HCT116 (cell line): ENCODE data around the gene MBD3L2. TPM values are rescaled to one million over a fixed set of nuclear protein-coding genes. Genes with fewer than 3 reads are reported as not detected.
"Not testable (repeated sequence)": the region's sequence is repeated elsewhere in the genome, so short reads cannot be mapped to it uniquely, and the experiment has no call there.

Source experiments
- ATAC-seq: fragments of 200-7000 bp; cut with Tn5 transposase; 2 replicates; pipeline ENCODE4 v1.9.1; 2020; ENCODE audit warnings: mild to moderate bottlenecking, moderate library complexity
- BruUV-seq: library from RNA; stranded (reverse); fragments of 400-500 nt; replicated peaks from 2 replicates; lab custom pipeline; 2021; lab: Mats Ljungman, UMichigan
- CTCF ChIA-PET: fragments of 300-600 bp; sonication (Branson Sonifier 250); formaldehyde crosslinking; loops from one replicate; lab custom pipeline; 2021; ENCODE audit warnings: antibody characterized with exemption; lab: Charles Lee
- POLR2A ChIA-PET: fragments of 300-600, 350-600 bp; sonication (Branson Sonifier 250); formaldehyde crosslinking; loops from one replicate; lab custom pipeline; 2021; ENCODE audit warnings: antibody characterized with exemption; lab: Charles Lee
- RAD21 ChIA-PET, 2 experiments: fragments of 300-600 bp; sonication (Branson Sonifier 250); formaldehyde crosslinking; loops; one replicate each; lab custom pipeline; 2023; ENCODE audit warnings: low total read pairs in 2 of 2; ENCODE audit not compliant: uncharacterized antibody in 2 of 2, unreplicated experiment in 2 of 2, low non-redundant PET in 1 of 2; lab: Charles Lee
- DNase-seq: peaks from one replicate; pipeline ENCODE4 v3.0.0-alpha.2; 2010; ENCODE audit warnings: low read depth, low spot score
- H2AFZ ChIP-seq: fragments of 200-600 bp; shearing (Covaris generic), sonication (generic); 2 replicates; pipeline ENCODE4 v1.6.1; 2017; ENCODE audit warnings: low read depth, mixed run types, mixed read lengths, antibody characterized with exemption, low read length; ENCODE audit not compliant: poor library complexity, severe bottlenecking
- H3K27ac ChIP-seq: 2 replicates; pipeline ENCODE4 v1.5.1; 2012; ENCODE audit warnings: low read depth, low read length
- H3K27me3 ChIP-seq: fragments of 200-600 bp; sonication (generic); 2 replicates; pipeline ENCODE4 v1.6.1; 2016; ENCODE audit warnings: mixed run types, low read length, mixed read lengths; ENCODE audit not compliant: insufficient read depth
- H3K36me3 ChIP-seq, 2 experiments: fragments of 200-500 bp in 1 of 2; fragments of 200-600 bp in 1 of 2; sonication (Bioruptor generic) in 1 of 2; sonication (generic) in 1 of 2; 2 replicates each; pipeline versions ENCODE4 v1.5.1 to v1.6.1; 2014 to 2016; ENCODE audit warnings: low read length in 2 of 2, inconsistent platforms in 1 of 2, mixed read lengths in 1 of 2, mixed run types in 1 of 2; ENCODE audit not compliant: insufficient read depth in 2 of 2, control insufficient read depth in 1 of 2
- H3K4me1 ChIP-seq, 2 experiments: fragments of 200-600 bp in 1 of 2; sonication (generic) in 1 of 2; 2 replicates each; pipeline versions ENCODE4 v1.5.1 to v1.6.1; 2012 to 2017; ENCODE audit warnings: low read length in 2 of 2, inconsistent platforms in 1 of 2, mild to moderate bottlenecking in 1 of 2, mixed read lengths in 1 of 2, mixed run types in 1 of 2, moderate library complexity in 1 of 2; ENCODE audit not compliant: insufficient read depth in 2 of 2, control insufficient read depth in 1 of 2
- H3K4me2 ChIP-seq: fragments of 200-600 bp; sonication (generic); 2 replicates; pipeline ENCODE4 v1.6.1; 2017; ENCODE audit warnings: mixed run types, low read length, mixed read lengths
- H3K4me3 ChIP-seq, 2 experiments: fragments of 200-600 bp in 1 of 2; sonication (generic) in 1 of 2; replicated peaks in 1 of 2; 2 replicates each; pipeline ENCODE4 v1.5.1; 2011 to 2016; ENCODE audit warnings: low read length in 2 of 2, control low read depth in 1 of 2, low read depth in 1 of 2, mild to moderate bottlenecking in 1 of 2, mixed read lengths in 1 of 2, mixed run types in 1 of 2
- H3K79me2 ChIP-seq: fragments of 200-600 bp; sonication (generic); 2 replicates; pipeline ENCODE4 v1.6.1; 2017; ENCODE audit warnings: mild to moderate bottlenecking, mixed run types, low read length, moderate library complexity, mixed read lengths; ENCODE audit not compliant: insufficient read depth
- H3K9ac ChIP-seq: fragments of 200-600 bp; sonication (generic); 2 replicates; pipeline ENCODE4 v1.6.1; 2016; ENCODE audit warnings: low read length, mixed read lengths
- H3K9me2 ChIP-seq: fragments of 200-600 bp; sonication (generic), shearing (Covaris generic); 2 replicates; pipeline ENCODE4 v1.6.1; 2017; ENCODE audit warnings: mixed run types, mild to moderate bottlenecking, moderate library complexity; ENCODE audit not compliant: insufficient read depth
- H3K9me3 ChIP-seq, 2 experiments: fragments of 200-500 bp in 1 of 2; fragments of 200-600 bp in 1 of 2; sonication (Bioruptor generic) in 1 of 2; sonication (generic) in 1 of 2; 2 replicates each; pipeline ENCODE4 v1.6.1; 2014 to 2017; ENCODE audit warnings: low read length in 2 of 2, mixed read lengths in 2 of 2, inconsistent platforms in 1 of 2, low read depth in 1 of 2, mild to moderate bottlenecking in 1 of 2, mixed run types in 1 of 2, moderate library complexity in 1 of 2; ENCODE audit not compliant: control insufficient read depth in 1 of 2, insufficient read depth in 1 of 2
- H4K20me1 ChIP-seq: fragments of 200-600 bp; sonication (generic), shearing (Covaris generic); 2 replicates; pipeline ENCODE4 v1.6.1; 2017; ENCODE audit warnings: mixed run types, mild to moderate bottlenecking, moderate library complexity; ENCODE audit not compliant: insufficient read depth
- ATF3 ChIP-seq: IDR thresholded peaks from 2 replicates; pipeline ENCODE4 v1.6.1; 2012
- CEBPB ChIP-seq: IDR thresholded peaks from 2 replicates; pipeline ENCODE4 v1.6.1; 2012; ENCODE audit warnings: low read depth
- EGR1 ChIP-seq: IDR thresholded peaks from 2 replicates; pipeline ENCODE4 v1.6.1; 2012; ENCODE audit warnings: low read depth
- EZH2 ChIP-seq: fragments of 200-600 bp; sonication (generic); IDR thresholded peaks from 2 replicates; pipeline ENCODE4 v1.6.1; 2017; ENCODE audit warnings: antibody characterized with exemption, mixed run types
- RAD21 ChIP-seq: IDR thresholded peaks from 2 replicates; pipeline ENCODE4 v1.6.1; 2012; ENCODE audit warnings: low read depth, mild to moderate bottlenecking
- SP1 ChIP-seq: IDR thresholded peaks from 2 replicates; pipeline ENCODE4 v1.6.1; 2012; ENCODE audit warnings: low read depth
- SRF ChIP-seq: IDR thresholded peaks from 2 replicates; pipeline ENCODE4 v1.6.1; 2012; ENCODE audit warnings: low read depth
- ZBTB33 ChIP-seq: IDR thresholded peaks from 2 replicates; pipeline ENCODE4 v1.6.1; 2011; ENCODE audit warnings: mild to moderate bottlenecking, low read length, moderate library complexity; ENCODE audit not compliant: insufficient replicate concordance; ENCODE audit errors: extremely low read depth
- intact Hi-C: fragments of 100-400 bp; cut with micrococcal nuclease; formaldehyde crosslinking; loops from 2 replicates; pipeline ENCODE4 v1.10.0; 2022
- total RNA-seq: library from RNA; stranded (reverse); gene quantifications from one replicate; pipeline ENCODE4 v1.2.1, GENCODE V29; 2021; ENCODE audit not compliant: unreplicated experiment
- TF ChIP-seq, protein P1 (sequence below), 3 experiments: fragments of 200-600 bp in 1 of 3; sonication (generic) in 1 of 3; IDR thresholded peaks in 2 of 3; conservative IDR thresholded peaks in 1 of 3; 2 replicates each; pipeline ENCODE4 v1.5.1; 2012 to 2017; ENCODE audit warnings: low read depth in 2 of 3, low read length in 2 of 3, antibody characterized with exemption in 1 of 3, borderline replicate concordance in 1 of 3, control low read depth in 1 of 3, mild to moderate bottlenecking in 1 of 3, mixed read lengths in 1 of 3, mixed run types in 1 of 3, moderate library complexity in 1 of 3; ENCODE audit not compliant: insufficient read depth in 1 of 3

The MBD3L2 gene
- total RNA-seq, 1 experiment from 2014 or later: not detected

DNA sequence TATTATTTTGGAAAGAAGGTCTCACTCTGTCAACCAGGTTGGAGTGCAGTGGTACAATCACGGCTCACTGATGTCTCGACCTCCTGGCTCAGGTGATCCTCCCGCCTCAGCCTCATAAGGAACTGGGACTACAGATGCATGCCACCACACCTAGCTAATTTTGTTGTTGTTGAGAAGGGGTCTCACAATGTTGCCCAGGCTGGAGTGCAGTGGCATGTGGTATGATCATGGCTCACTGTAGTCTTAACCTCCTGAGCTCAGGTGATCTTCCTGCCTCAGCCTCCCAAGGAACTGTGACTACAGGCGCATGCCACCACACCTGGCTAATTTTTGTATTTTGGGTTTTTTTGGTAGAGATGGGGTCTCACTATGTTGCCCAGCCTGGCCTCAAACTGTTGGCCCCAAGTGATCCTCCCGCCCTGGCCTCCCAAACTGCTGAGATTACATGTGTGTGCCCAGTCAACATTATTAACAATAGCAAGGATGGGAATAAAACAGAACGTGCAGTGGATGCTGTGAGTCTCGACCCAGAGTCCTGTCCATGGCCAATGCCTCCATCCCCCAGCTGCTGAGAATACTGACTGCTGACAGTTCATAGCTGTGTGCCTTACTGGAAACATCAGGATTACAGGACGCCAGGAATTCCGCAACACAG lies 14.8 kb downstream of the MBD3L2 start (continued):
- no peak for TF ChIP-seq ZBTB33
- TF ChIP-seq CEBPB: no peak
- TF ChIP-seq EGR1: no peak
- TF ChIP-seq, protein P1, sequence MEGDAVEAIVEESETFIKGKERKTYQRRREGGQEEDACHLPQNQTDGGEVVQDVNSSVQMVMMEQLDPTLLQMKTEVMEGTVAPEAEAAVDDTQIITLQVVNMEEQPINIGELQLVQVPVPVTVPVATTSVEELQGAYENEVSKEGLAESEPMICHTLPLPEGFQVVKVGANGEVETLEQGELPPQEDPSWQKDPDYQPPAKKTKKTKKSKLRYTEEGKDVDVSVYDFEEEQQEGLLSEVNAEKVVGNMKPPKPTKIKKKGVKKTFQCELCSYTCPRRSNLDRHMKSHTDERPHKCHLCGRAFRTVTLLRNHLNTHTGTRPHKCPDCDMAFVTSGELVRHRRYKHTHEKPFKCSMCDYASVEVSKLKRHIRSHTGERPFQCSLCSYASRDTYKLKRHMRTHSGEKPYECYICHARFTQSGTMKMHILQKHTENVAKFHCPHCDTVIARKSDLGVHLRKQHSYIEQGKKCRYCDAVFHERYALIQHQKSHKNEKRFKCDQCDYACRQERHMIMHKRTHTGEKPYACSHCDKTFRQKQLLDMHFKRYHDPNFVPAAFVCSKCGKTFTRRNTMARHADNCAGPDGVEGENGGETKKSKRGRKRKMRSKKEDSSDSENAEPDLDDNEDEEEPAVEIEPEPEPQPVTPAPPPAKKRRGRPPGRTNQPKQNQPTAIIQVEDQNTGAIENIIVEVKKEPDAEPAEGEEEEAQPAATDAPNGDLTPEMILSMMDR (IDR thresholded peaks at IDR 0.05 in 2 of 3, conservative IDR thresholded peaks at IDR 0.05 in 1 of 3; ENCODE audit: borderline replicate concordance in 1 of 3, insufficient read depth in 1 of 3, low read depth in 2 of 3, low read length in 2 of 3): no peak
- TF ChIP-seq SP1: no peak
- no peak for TF ChIP-seq EZH2
- TF ChIP-seq SRF: no peak
- no peak for TF ChIP-seq ATF3

DNA sequence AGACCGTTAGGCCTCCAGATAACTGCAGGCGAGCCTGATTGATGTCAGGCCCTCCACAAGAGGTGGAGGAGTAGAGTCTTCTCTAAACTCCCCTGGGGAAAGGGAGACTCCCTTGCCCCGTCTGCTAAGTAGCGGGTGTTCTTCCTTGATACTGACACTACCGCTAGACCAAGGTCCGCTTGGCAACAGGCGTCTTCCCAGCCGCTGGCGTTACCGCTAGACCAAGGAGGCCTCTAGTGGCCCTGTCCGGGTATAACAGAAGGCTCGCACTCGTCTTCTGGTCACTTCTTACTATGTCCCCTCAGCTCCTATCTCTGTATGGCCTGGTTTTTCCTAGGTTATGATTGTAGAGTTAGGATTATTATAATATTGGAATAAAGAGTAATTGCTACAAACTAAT lies 18.0 kb downstream of the MBD3L2 start:
- RAD21 ChIA-PET, H3K9me2 ChIP-seq, intact Hi-C loops: not testable (repeated sequence)
- TF ChIP-seq, protein P1 (IDR thresholded peaks at IDR 0.05 in 2 of 3, conservative IDR thresholded peaks at IDR 0.05 in 1 of 3; ENCODE audit: borderline replicate concordance in 1 of 3, insufficient read depth in 1 of 3, low read depth in 2 of 3, low read length in 2 of 3): peak in 2 of 3 experiments; percentile 36 to 43; a peak in 4 of 6 replicates
- TF ChIP-seq RAD21: peak; percentile 18; the same call in 1 of the 2 replicates
- TF ChIP-seq, all 23 proteins: peak for 2; not testable (repeated sequence) for 21
- H3K36me3 ChIP-seq, ATAC-seq, H3K4me3 ChIP-seq, H3K27me3 ChIP-seq, POLR2A ChIA-PET, DNase-seq, H3K9me3 ChIP-seq, H3K27ac ChIP-seq, H3K9ac ChIP-seq, H2AFZ ChIP-seq, CTCF ChIA-PET, BruUV-seq, H3K4me2 ChIP-seq, H4K20me1 ChIP-seq: not testable (repeated sequence)
- H3K4me1 ChIP-seq: peaks cover 8 to 11% of the 10 kb centered on the region in 2 experiments; a peak in 3 of 4 replicates
- peaks cover 18% of the 10 kb centered on the region for H3K79me2 ChIP-seq
